GM13976 (cell line): ENCODE results near the gene HCRTR1.

ENCODE experiments used
- DNase-seq: peaks from one replicate; pipeline ENCODE4 v3.0.0; 2012; ENCODE audit warnings: low spot score
- in situ Hi-C: fragments of 300-500 bp; cut with MboI; formaldehyde crosslinking; loops from one replicate; pipeline ENCODE4 v1.12.0; 2022; ENCODE audit warnings: low sequenced_read_pairs, mixed read lengths, inconsistent platforms; ENCODE audit not compliant: unreplicated experiment
- TF ChIP-seq, protein P1 (sequence below): IDR thresholded peaks from 2 replicates; pipeline ENCODE4 v1.5.1; 2012; ENCODE audit warnings: borderline replicate concordance, mild to moderate bottlenecking; ENCODE audit not compliant: insufficient read depth; ENCODE audit errors: extremely low read depth, missing control alignments, control extremely low read depth

HCRTR1 gene

DNA sequence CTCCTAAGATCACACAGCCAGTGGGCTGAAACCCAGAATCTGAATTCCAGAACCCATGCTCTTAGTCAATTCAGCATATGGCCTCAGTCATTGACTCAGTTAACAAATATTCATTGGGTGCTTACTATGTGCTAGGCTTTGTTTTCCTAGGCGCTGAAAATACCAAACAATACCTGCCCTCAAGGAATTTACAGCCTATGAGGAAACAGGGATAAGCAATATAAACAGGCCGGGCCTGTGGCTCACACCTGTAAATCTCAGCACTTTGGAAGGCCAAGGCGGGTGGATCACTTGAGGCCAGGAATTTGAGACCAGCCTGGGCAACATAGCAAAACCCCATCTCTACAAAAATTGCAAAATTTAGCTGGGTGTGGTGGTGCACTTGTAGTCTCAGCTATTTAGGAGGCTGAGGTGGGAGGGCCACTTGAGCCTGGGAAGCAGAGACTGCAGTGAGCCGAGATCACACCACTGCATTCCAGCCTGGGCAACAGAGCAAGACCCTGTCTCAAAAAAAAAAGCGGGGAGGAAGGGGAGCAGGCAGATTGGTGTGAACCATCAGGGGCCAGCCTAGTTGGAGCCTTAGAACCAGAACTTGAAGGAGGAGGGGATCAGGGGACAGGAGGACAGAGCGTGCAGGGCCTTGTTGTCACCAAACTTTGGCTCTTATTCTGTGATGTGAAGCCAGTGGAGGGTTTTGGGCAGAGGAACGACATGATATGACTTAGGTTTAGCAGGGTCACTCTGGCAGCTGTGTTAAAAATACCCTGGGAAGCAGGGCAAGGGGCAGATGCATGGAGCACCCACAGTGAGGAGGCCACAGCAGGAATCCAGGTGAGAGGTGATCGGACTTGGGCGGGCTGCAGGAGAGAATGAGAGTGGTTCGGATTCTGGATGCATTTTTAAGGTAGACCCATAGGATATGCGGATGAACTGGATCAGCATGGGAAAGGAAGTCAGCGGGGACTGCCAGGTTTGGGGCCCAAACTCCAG is 35.4 kb upstream of the HCRTR1 start:
- TF ChIP-seq, protein P1, sequence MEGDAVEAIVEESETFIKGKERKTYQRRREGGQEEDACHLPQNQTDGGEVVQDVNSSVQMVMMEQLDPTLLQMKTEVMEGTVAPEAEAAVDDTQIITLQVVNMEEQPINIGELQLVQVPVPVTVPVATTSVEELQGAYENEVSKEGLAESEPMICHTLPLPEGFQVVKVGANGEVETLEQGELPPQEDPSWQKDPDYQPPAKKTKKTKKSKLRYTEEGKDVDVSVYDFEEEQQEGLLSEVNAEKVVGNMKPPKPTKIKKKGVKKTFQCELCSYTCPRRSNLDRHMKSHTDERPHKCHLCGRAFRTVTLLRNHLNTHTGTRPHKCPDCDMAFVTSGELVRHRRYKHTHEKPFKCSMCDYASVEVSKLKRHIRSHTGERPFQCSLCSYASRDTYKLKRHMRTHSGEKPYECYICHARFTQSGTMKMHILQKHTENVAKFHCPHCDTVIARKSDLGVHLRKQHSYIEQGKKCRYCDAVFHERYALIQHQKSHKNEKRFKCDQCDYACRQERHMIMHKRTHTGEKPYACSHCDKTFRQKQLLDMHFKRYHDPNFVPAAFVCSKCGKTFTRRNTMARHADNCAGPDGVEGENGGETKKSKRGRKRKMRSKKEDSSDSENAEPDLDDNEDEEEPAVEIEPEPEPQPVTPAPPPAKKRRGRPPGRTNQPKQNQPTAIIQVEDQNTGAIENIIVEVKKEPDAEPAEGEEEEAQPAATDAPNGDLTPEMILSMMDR = no peak
- in situ Hi-C loops = no loop called here
- no peak for DNase-seq

DNA sequence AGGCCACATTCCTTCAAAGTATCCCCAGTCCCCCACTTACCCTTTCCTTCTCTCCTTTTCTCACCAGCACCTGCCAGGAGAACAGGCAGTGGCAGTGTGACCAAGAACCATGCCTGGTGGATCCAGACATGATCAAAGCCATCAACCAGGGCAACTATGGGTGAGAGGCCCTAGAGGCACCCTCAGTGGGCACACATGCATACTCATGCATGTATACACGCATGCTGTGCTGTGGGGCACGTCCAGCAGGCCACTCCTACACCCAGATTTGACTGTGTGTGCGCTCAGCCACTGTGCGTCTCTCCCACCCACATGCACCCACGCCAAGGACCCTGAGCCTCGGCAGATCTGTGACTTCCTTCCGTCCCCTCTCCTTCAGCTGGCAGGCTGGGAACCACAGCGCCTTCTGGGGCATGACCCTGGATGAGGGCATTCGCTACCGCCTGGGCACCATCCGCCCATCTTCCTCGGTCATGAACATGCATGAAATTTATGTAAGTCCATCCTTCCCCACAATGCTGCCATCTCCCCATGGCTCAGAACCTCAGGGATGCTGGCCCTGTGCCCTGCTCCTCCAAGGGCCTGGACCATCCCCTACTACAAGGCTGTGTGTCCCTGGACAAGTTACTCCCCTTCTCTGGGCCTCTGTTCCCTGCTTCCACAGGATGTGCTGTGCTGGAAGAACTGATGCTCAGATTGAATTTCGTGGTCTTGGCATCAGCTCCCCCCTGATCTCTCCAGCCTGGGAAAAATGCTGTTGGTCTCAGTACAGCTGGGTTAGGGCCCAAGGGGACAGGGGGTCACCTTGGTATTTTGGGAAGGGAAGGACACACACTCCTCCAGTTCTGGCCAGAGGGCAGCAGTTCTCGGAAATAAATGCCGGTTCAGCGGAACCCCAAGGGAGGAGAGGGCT is 34.2 kb upstream of the HCRTR1 start:
- in situ Hi-C loops = no loop called here
- no peak for DNase-seq
- TF ChIP-seq, protein P1 = no peak

DNA sequence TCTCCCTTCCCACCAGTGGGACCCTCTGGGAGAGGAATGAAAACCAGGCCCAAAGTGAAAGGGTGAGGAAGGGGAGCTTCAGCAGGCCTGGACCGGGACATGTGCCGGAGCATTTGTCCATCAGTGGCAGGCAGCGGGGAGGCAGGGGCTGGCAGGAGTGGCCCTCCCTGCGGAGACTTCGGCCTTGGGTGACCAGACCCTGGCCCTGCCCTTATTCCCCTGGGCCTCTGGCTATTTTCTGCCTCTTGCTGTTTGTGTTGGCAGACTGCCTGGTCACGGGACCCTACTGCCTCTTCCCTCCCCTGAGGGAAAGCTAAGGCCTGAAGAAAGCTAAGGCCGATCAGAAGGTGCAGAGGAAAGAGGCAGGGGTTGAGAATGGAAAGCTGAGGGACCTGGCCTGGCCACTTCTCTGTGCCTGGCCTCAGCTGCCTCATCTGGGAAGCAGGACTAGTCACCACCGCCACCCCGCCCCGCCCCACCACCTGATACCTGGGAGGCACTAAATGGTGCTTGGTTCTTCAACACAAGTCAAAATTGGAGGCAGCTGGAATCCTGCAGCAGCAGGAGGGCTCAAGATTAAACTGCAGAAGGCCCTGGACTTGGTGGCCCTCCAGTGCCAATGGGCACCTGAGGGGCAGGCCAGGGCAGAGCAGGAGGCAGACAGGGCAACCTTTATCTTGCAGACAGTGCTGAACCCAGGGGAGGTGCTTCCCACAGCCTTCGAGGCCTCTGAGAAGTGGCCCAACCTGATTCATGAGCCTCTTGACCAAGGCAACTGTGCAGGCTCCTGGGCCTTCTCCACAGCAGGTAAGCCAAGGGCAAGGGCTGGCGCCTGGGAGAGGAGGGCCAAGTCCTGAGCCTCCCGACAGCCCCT is 33.3 kb upstream of the HCRTR1 start:
- in situ Hi-C loops = no loop called here
- TF ChIP-seq, protein P1 = no peak
- DNase-seq = no peak

DNA sequence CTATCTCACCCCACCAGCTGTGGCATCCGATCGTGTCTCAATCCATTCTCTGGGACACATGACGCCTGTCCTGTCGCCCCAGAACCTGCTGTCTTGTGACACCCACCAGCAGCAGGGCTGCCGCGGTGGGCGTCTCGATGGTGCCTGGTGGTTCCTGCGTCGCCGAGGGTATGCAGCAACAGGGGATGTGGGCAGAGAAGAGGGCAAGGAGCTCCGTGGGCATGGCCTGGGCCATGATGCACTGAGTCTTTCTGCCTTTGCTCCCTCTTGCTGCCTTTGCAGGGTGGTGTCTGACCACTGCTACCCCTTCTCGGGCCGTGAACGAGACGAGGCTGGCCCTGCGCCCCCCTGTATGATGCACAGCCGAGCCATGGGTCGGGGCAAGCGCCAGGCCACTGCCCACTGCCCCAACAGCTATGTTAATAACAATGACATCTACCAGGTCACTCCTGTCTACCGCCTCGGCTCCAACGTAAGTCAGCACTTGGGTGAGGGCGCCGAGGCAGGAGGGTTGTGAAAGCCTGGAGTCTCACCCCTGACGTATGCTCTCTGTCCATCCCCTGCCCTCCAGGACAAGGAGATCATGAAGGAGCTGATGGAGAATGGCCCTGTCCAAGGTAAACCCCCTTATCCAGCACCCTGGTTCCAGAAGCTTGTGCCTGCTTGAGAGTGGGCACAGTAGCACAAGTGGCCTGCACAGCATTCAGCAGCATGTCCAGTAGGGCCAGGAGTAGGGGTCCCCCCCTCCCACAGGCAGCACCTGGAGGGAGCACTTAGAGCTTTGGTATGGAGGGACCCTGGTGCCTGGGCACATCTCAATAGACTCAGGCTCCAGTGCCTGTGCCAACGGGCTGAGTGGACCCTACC is 32.4 kb upstream of the HCRTR1 start:
- in situ Hi-C loops = no loop called here
- DNase-seq = no peak
- TF ChIP-seq, protein P1 = no peak

DNA sequence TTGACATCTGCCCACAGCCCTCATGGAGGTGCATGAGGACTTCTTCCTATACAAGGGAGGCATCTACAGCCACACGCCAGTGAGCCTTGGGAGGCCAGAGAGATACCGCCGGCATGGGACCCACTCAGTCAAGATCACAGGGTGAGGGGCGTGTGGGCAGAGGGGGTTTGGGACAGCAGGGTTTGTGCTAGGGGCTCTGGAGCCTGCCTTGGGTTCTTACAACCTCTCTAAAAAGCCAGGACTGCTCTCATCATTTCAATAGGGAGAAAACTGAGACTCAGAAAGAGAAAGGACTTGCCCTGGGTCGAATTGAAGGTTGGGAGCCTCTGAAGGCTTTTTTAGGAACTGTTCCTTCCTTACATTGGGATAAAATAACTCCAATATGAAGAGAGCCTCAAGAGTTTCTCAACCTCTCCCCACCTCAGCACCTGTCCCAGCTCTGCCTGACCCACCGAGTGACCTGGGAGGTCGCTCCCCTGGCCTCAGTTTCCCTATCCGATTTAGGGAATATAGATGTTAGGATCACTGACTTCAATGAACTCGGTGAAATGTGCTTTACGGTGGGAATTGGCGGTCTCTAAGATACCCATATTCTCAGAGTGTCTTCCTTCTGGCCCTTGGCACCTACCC is 31.6 kb upstream of the HCRTR1 start:
- DNase-seq = no peak
- TF ChIP-seq, protein P1 = no peak
- in situ Hi-C loops = no loop called here
